Body of pancreas (tissue), 4 donors: ENCODE data around the gene DNAJC17. TPM values are rescaled to one million over a fixed set of nuclear protein-coding genes. Genes with fewer than 3 reads are reported as not detected.

Experiments used
- ATAC-seq: fragments of 150-250 bp; one replicate; pipeline ENCODE4 v1.9.1; 2016
- DNase-seq, 4 donors: peaks; one replicate each; pipeline ENCODE4 v3.0.0-alpha.2; 2019
- H3K27ac ChIP-seq, 4 donors: fragments of 200-600 bp; sonication (generic); 1 replicate in 3 of 4; 2 replicates in 1 of 4; pipeline versions ENCODE4 v1.5.1 to v1.6.1; 2016 to 2019; ENCODE audit warnings: mild to moderate bottlenecking in 1 of 4, mixed read lengths in 1 of 4, moderate library complexity in 1 of 4
- H3K27me3 ChIP-seq, 2 donors: fragments of 200-600 bp; sonication (generic); one replicate each; pipeline ENCODE4 v1.6.0; 2016; ENCODE audit warnings: mild to moderate bottlenecking in 1 of 2
- H3K36me3 ChIP-seq, 2 donors: fragments of 200-600 bp; sonication (generic); replicated peaks in 1 of 2; 2 replicates each; pipeline ENCODE4 v1.5.1; 2016; ENCODE audit warnings: low read depth in 2 of 2; ENCODE audit not compliant: insufficient read depth in 1 of 2
- H3K4me1 ChIP-seq: fragments of 200-600 bp; sonication (generic); one replicate; pipeline ENCODE4 v1.6.0; 2016
- H3K4me3 ChIP-seq, 2 donors: fragments of 200-600 bp; sonication (generic); 1 replicate in 1 of 2; 2 replicates in 1 of 2; pipeline ENCODE4 v1.5.1; 2016 to 2019
- H3K9me3 ChIP-seq, 3 donors: fragments of 200-600 bp; sonication (generic); 1 replicate in 2 of 3; 2 replicates in 1 of 3; pipeline ENCODE4 v1.5.1; 2016
- CTCF ChIP-seq, 7 experiments: fragments of 450-650 bp in 4 of 7; fragments of 200-600 bp in 3 of 7; sonication (generic) in 3 of 7; IDR thresholded peaks; one replicate each; pipeline ENCODE4 v1.5.1; 2016 to 2019; ENCODE audit warnings: antibody characterized with exemption in 7 of 7
- POLR2A ChIP-seq, 3 donors: fragments of 450-650 bp; IDR thresholded peaks; one replicate each; pipeline ENCODE4 v1.6.1; 2016; ENCODE audit warnings: antibody characterized with exemption in 3 of 3, mild to moderate bottlenecking in 2 of 3
- WGBS, 2 donors: methylation state at CpG; one replicate each; pipeline ENCODE4 v1.1.5; 2017; 5-methylcytosine and 5-hydroxymethylcytosine counted together
- intact Hi-C: fragments of 100-400 bp; cut with DNase I; formaldehyde crosslinking; loops from one replicate; pipeline ENCODE4 v1.15.1; 2023
- total RNA-seq, 2 donors: library from RNA; depleted of rRNA; stranded (reverse); fragments of >200 nt; gene quantifications; one replicate each; pipeline ENCODE4 v1.1.0, GENCODE V29; 2016

The DNAJC17 gene
- 10 to 100 TPM; 18.7 to 36.6 TPM for total RNA-seq

- no peaks in the 10 kb centered on the region for H3K9me3 ChIP-seq
- DNase-seq: peak; percentile 95 to 98 (median 98)
- H3K27me3 ChIP-seq: no peaks in the 10 kb centered on the region
- WGBS, 2 donors: 0% methylated on average over 8 to 64 of the region's 64 CpGs
- H3K4me1 ChIP-seq: peaks cover 28% of the 10 kb centered on the region
- TF ChIP-seq CTCF (IDR thresholded peaks at IDR 0.05): peak in 4 of 7 experiments; percentile 19 to 39 (median 33)
- TF ChIP-seq POLR2A (IDR thresholded peaks at IDR 0.05): peak in 2 of 3 donors; percentile 53 to 63
- peaks cover 0 to 5% of the 10 kb centered on the region in 2 donors for H3K36me3 ChIP-seq
- H3K4me3 ChIP-seq: peak within 1 kb of the TSS; percentile 70 to 74
- intact Hi-C loops: no loop called here
- peak within 1 kb of the TSS; percentile 73 to 89 (median 88) for H3K27ac ChIP-seq
- peak; percentile 98 for ATAC-seq
These were observed at the start of gene DNAJC17, which contains the start of gene ZFYVE19 for GRCh38 chr15:40807028-40807887. DNAJC17 (minus strand) TSS chr15:40807473; CDS start chr15:40807446, 27 bp downstream. ZFYVE19 (plus strand) TSS chr15:40807089; CDS start chr15:40807590, 501 bp downstream.

- H3K4me1 ChIP-seq: peaks cover 36% of the 10 kb centered on the region
- WGBS, 2 donors: 50 to 67% methylated on average over 1 to 8 of the region's 8 CpGs
- intact Hi-C loops: loop anchor here (5.0 kb wide), 1 partner anchor 36 kb away; the partner anchor contains the start of gene VPS18
- H3K27ac ChIP-seq: peak overlapping the region in 3 of 4 donors; percentile 58 to 74 (median 72)
- peaks cover 5 to 25% of the 10 kb centered on the region in 2 donors for H3K36me3 ChIP-seq
- H3K4me3 ChIP-seq: no peak overlapping the region
- no peaks in the 10 kb centered on the region for H3K27me3 ChIP-seq
- ATAC-seq: no peak
- H3K9me3 ChIP-seq: no peaks in the 10 kb centered on the region
- TF ChIP-seq CTCF (IDR thresholded peaks at IDR 0.05) (no peak), POLR2A (IDR thresholded peaks at IDR 0.05) (no peak)
- no peak for DNase-seq
These were observed 49.5 kb upstream of the DNAJC17 start for GRCh38 chr15:40856746-40857145.

GRCh38 chr15:40855706-40856234, 48.5 kb upstream of the DNAJC17 start:
- 80 to 91% methylated on average over 8 to 10 of the region's 13 CpGs for WGBS, 2 donors
- Histone ChIP-seq H3K9me3 (no peaks in the 10 kb centered on the region), H3K4me3 (no peak overlapping the region), H3K4me1 (peaks cover 36% of the 10 kb centered on the region), H3K27me3 (no peaks in the 10 kb centered on the region), H3K36me3 (peaks cover 5 to 25% of the 10 kb centered on the region in 2 donors), H3K27ac (no peak overlapping the region)
- TF ChIP-seq CTCF (IDR thresholded peaks at IDR 0.05) (no peak), POLR2A (IDR thresholded peaks at IDR 0.05) (no peak)
- intact Hi-C loops: loop anchor here (5.0 kb wide), 1 partner anchor 37 kb away; the partner anchor contains the start of gene VPS18
- ATAC-seq (no peak), DNase-seq (no peak)

GRCh38 chr15:40854161-40854560, 46.9 kb upstream of the DNAJC17 start:
- WGBS, 2 donors: 84 to 96% methylated on average over 5 to 10 of the region's 10 CpGs
- intact Hi-C loops: no loop called here
- Histone ChIP-seq H3K4me3 (no peak overlapping the region), H3K9me3 (no peaks in the 10 kb centered on the region), H3K27me3 (no peaks in the 10 kb centered on the region), H3K4me1 (peaks cover 28% of the 10 kb centered on the region), H3K36me3 (peaks cover 5 to 27% of the 10 kb centered on the region in 2 donors), H3K27ac (no peak overlapping the region)
- ATAC-seq (no peak), DNase-seq (no peak)
- no peak for TF ChIP-seq CTCF (IDR thresholded peaks at IDR 0.05)
- no peak for TF ChIP-seq POLR2A (IDR thresholded peaks at IDR 0.05)
